NCI-H345 treated with DMSO at 0.1 percent for 48 hours (cell line): ENCODE measurements around the gene NCAM1.

Source experiments
- DNase-seq: peaks from one replicate; lab custom pipeline; 2025; ENCODE audit not compliant: unreplicated experiment; lab: John Stamatoyannopoulos, UW

Gene NCAM1

DNA sequence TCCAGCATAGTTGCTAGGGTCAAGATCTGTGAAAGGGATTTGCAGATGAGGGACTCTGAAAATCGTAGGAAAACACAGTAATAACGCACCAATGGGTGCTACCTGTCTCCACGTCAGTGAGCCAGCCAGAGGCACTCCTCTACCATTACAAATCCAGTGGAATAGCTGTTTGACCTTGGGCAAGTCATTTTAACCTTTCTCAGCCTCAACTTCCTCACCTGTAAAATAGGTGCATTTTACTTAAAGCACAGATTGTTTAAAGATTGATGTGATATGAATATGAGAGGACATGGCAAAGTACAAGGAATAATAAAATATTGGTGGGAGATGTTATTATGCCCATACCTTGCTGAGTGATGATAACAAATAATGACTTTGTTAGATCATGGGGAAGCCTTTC, 205.1 kb downstream of the NCAM1 start:
- no peak for DNase-seq

DNA sequence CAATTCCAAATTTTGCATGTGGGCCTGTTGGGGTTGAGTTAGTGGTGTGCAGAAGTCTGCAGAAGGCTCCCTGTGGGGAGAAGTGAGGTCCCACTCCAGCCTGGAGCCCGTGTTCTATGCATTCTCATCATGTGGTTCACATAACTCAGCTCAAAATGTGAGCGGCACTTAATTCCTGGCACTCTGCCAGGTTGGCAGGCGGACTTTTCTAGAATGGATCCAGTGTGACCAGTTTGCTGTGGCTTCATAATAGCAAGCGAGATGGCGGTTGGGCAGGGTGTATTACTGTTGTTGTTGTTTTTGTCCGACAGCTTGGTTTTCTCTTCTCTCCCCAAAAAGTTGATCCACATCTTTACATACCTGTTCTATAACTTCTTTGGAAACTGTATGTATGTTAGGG, 206.4 kb downstream of the NCAM1 start:
- no peak for DNase-seq

- no peak for DNase-seq
These were observed 207.4 kb downstream of the NCAM1 start for GRCh38 chr11:113168354-113169342.

DNA sequence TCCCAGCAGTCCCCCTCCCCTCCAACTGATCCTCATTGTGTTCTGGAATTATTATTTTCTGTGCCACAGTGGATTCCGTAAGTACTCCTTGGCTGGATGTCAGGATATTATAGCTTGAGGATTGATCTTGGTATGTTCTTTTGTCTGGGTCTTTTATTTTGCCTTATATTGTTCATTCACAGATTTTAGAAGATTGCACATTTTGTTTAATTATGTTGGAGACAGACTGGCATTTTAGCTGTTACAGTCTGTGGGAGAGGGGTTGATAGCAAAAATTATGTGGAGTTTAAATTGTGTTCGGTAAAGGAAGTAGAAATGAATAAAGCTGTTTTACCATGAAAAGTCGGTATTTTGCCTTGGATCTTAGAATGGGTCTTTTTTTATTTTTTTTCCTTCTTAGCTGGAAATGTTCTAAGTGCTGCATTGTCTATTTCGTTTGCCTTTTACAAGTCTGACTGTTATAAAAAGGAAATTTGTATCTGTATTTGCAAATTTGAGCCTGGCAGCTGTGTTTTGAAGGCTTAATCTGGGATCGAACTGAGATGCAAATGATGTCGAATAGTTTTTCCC, 211.2 kb downstream of the NCAM1 start:
- DNase-seq: no peak

DNA sequence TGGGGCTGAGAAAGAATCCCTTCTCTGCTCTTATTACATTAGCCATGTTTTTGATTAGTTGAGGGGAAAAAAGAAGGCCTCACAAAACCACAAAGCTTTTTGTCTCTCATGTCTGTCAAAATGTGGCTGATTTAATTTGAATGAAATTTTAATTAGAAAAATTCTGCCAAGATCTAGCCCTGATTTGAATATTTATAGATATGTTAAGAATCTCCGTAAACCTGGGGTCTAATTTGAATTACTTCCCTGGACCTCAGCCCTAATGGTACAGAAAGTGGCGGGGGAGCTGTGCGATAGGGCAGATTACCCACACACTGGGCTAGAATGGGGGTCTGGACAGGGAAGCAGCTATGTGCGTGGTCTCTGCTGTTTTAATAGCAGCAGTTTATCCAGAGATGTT, 211.9 kb downstream of the NCAM1 start:
- no peak for DNase-seq

- no peak for DNase-seq
These were observed 213.7 kb downstream of the NCAM1 start for GRCh38 chr11:113174882-113175281.

DNA sequence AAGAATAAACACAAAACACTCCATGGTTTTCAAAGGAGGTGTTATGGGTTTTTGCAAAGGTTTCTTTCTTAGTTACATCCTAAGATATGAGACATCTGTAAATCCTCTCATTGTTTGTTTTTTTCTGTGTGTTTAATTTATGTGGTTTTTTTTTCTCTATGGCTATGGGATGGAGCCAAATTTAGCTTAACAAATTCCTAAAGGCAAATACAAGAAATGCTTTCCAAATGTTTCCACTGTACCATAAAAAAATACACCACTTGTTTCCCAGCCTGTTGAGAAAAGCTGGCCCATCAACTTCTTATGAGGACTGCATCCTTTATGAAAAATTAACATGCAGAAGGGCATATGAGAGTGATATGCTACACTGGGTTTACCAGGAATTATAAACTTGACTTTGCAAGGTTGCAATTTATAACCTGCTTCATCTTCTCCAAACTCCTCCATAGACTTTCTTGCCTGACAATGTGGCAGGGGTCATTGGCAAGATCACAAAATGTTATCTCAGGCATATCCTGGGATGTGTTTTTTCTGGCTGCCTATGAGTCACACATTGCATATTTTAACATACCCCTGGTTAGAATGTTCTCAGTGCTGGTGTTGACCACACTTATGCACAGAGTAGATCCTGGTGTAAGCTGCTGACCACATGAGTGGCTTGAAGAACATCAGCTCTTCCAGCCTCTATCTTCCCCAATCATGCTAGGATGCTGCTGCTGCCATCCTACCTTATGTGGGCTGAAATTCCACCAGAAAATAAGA, 215.6 kb downstream of the NCAM1 start:
- DNase-seq: no peak

GRCh38 chr11:113177671-113178070, 216.5 kb downstream of the NCAM1 start:
- DNase-seq: no peak

DNA sequence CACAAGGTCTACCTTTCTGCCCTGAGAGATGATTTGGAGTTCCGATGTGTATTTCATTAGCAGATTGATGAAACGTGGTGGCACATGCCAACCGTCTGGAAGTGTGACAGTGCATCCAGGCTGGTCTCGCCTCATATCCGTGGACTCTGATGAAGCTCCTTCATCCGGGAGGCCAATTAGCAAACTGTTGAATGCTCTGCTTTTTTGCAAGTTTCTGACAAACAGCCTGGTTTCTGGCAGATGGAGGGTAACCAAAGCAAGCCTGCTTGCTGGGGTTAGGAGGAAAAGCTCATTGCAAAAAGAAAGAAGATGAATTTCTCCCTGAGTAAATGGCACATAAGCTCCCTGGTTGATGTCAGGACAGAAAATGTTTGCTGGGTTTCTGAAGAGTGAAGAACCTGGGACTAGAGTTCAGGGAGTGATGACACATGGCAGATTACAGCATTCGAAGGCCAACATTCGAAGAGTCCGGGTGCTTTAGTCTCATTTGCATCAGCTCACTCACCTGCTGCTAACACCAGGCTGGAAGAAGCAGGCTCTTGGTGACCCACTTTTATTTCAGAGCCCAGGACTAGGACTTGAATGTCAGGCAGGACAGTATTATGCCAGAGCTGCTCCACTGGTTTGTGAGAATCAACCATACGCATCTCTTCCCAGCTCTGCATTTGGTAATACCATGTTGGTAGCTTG, 217.3 kb downstream of the NCAM1 start:
- no peak for DNase-seq

- DNase-seq: no peak
These were observed 218.0 kb downstream of the NCAM1 start for GRCh38 chr11:113179181-113179704.

GRCh38 chr11:113181094-113181493, 219.9 kb downstream of the NCAM1 start:
- no peak for DNase-seq

DNA sequence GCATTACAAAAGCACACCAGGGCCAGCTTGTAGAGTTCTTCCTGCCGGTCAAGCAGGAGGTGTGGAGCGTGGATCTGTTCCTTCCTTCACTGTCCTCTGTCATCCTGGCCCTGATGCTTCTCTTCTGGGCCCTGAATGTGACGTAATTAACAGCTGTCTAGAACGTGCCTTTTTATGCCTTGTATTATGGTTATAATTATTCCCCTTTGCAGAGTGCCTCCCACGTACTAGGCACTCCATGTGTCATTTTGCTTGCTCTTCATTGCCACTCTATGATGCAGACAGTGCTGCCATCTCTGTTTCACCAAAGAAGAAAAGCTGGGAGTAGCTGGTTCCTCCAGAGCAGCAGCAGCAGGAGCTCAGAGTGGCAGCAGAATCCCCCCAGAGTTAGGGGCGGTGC, 221.1 kb downstream of the NCAM1 start:
- DNase-seq: no peak

GRCh38 chr11:113184498-113184897, 223.3 kb downstream of the NCAM1 start:
- DNase-seq: no peak

GRCh38 chr11:113188371-113188834, 227.2 kb downstream of the NCAM1 start:
- DNase-seq: no peak

- DNase-seq: no peak
These were observed 228.9 kb downstream of the NCAM1 start for GRCh38 chr11:113189909-113190667.

GRCh38 chr11:113192121-113192925, 231.1 kb downstream of the NCAM1 start:
- DNase-seq: no peak

DNA sequence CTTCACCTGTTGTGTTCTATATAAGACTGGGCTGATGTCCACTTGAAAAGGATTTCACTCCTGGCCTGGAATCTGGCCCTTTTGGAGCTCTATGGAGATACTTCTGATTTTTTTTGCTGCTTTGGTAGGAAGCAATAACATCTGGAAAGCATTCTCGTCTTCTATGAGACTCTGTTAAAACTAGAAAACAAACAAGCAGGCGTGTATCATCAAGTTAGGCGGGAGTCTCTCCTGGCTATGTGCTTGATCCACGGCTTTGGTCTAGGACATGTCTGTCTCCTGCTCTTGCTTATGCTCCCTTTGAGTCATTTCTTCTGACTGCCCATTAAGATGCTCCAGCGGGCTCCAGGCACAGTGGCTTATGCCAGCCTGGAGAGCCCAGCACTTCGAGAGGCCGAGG, 231.8 kb downstream of the NCAM1 start:
- DNase-seq: no peak

- DNase-seq: no peak
These were observed 232.7 kb downstream of the NCAM1 start for GRCh38 chr11:113193946-113194345.

DNA sequence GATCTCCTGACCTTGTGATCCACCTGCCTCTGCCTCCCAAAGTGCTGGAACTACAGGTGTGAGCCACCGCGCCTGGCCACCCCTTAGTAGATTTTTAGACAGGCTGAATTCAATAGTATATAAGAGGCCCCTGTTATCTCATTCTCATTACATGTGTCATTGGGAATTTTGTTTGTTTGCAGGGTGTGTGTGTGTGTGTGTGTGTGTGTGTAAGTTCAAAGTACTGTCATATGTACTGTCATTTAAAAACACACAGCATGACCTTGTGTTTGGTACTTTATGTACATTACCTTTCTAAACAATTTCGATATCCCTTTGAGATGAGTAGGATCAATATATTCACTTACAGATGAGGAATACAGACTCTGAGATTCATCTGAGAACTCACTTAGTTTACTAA, 234.5 kb downstream of the NCAM1 start:
- DNase-seq: no peak
